Prostate gland (tissue), 2 donors: ENCODE results near the gene C1orf87. TPM values are rescaled to one million over a fixed set of nuclear protein-coding genes. Genes with fewer than 3 reads are reported as not detected.

ENCODE experiments used
- DNase-seq: peaks from one replicate; pipeline ENCODE4 v3.0.0-alpha.2; 2019; ENCODE audit warnings: low spot score
- H3K27ac ChIP-seq, 2 donors: fragments of 200-600 bp; sonication (generic); 2 replicates each; pipeline ENCODE4 v1.5.1; 2017 to 2019
- H3K27me3 ChIP-seq: fragments of 200-600 bp; sonication (generic); replicated peaks from 2 replicates; pipeline ENCODE4 v1.5.1; 2019; ENCODE audit not compliant: insufficient read depth
- H3K36me3 ChIP-seq, 2 donors: fragments of 200-600 bp; sonication (generic); 1 replicate in 1 of 2; 2 replicates in 1 of 2; pipeline versions ENCODE4 v1.5.1 to v1.8.1; 2017 to 2019
- H3K4me1 ChIP-seq: fragments of 200-600 bp; sonication (generic); replicated peaks from 2 replicates; pipeline ENCODE4 v1.5.1; 2019
- H3K4me3 ChIP-seq, 2 donors: fragments of 200-600 bp; sonication (generic); 2 replicates each; pipeline ENCODE4 v1.5.1; 2017 to 2019
- H3K9me3 ChIP-seq: fragments of 200-600 bp; sonication (generic); 2 replicates; pipeline ENCODE4 v1.5.1; 2017
- POLR2A ChIP-seq: fragments of 450-650 bp; IDR thresholded peaks from one replicate; pipeline ENCODE4 v1.6.1; 2016; ENCODE audit warnings: antibody characterized with exemption, mild to moderate bottlenecking
- POLR2AphosphoS5 ChIP-seq: sonication (generic); formaldehyde crosslinking; IDR thresholded peaks from one replicate; pipeline ENCODE4 v1.6.1; 2017; ENCODE audit warnings: antibody characterized with exemption
- WGBS: methylation state at CpG from one replicate; pipeline ENCODE4 v1.1.5; 2018; 5-methylcytosine and 5-hydroxymethylcytosine counted together
- intact Hi-C: fragments of 100-400 bp; cut with DNase I; formaldehyde crosslinking; loops from one replicate; pipeline ENCODE4 v1.14.2; 2022
- total RNA-seq, 2 donors: library from RNA; depleted of rRNA; stranded (reverse); fragments of >200 nt; gene quantifications; one replicate each; pipeline ENCODE4 v1.1.0, GENCODE V29; 2016
- TF ChIP-seq, protein P1 (sequence below), 4 experiments: fragments of 200-600 bp in 2 of 4; fragments of 450-650 bp in 2 of 4; sonication (generic) in 2 of 4; IDR thresholded peaks; 1 replicate in 3 of 4; 2 replicates in 1 of 4; pipeline ENCODE4 v1.5.1; 2016 to 2019; ENCODE audit warnings: antibody characterized with exemption in 4 of 4, mild to moderate bottlenecking in 2 of 4, moderate library complexity in 2 of 4

Gene C1orf87
- total RNA-seq, 2 donors from 2014 or later = 0.74 TPM; not detected in 1

DNA sequence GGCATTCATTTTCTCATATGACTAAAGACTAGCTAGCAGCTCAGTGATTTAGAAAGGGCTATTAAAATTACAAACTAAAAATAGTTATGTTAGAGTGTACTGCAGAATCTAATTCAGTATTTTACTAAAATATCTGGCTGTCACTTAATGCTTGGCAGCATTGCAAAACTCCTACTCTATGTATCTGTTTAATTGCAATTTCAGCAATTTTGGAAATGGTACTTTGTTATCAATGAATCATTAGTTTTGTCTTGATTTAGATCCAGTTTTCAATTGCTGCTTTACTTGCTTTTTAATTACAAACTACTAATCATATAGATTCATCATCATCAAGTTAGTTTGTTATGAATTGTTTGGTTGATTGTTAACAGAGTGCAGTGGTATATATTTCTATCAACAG, 19.2 kb downstream of the C1orf87 start:
- TF ChIP-seq, protein P1, sequence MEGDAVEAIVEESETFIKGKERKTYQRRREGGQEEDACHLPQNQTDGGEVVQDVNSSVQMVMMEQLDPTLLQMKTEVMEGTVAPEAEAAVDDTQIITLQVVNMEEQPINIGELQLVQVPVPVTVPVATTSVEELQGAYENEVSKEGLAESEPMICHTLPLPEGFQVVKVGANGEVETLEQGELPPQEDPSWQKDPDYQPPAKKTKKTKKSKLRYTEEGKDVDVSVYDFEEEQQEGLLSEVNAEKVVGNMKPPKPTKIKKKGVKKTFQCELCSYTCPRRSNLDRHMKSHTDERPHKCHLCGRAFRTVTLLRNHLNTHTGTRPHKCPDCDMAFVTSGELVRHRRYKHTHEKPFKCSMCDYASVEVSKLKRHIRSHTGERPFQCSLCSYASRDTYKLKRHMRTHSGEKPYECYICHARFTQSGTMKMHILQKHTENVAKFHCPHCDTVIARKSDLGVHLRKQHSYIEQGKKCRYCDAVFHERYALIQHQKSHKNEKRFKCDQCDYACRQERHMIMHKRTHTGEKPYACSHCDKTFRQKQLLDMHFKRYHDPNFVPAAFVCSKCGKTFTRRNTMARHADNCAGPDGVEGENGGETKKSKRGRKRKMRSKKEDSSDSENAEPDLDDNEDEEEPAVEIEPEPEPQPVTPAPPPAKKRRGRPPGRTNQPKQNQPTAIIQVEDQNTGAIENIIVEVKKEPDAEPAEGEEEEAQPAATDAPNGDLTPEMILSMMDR (IDR thresholded peaks at IDR 0.05) = no peak
- TF ChIP-seq POLR2A (no peak), POLR2AphosphoS5 (no peak)
- H3K4me3 ChIP-seq = no peak overlapping the region
- intact Hi-C loops = no loop called here
- no peak for DNase-seq
- no peaks in the 10 kb centered on the region for H3K9me3 ChIP-seq
- no peaks in the 10 kb centered on the region for H3K36me3 ChIP-seq
- no peak overlapping the region for H3K27ac ChIP-seq
- H3K4me1 ChIP-seq = no peaks in the 10 kb centered on the region
- H3K27me3 ChIP-seq = no peaks in the 10 kb centered on the region

DNA sequence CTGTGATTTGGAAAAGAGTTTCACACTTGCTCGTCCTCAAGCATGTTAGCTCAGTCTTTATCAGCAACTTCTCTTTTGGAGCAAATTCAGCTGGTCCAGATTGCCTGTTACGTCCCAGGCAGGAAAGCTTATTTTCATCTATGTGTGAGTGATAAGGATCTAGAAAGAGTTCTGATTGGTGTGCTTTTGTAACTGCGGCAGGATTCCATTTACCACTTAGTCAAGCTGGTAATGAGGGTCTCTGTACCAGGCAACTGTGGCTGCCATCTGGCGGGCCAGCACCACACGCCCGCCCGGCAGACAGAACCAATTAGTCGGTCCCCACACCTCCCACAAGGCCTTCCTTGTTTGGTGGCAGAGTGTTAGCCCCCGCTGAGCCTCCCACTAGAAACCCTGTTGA, 21.0 kb downstream of the C1orf87 start:
- Histone ChIP-seq H3K36me3 (no peaks in the 10 kb centered on the region), H3K27me3 (no peaks in the 10 kb centered on the region), H3K27ac (no peak overlapping the region), H3K4me3 (no peak overlapping the region), H3K4me1 (no peaks in the 10 kb centered on the region), H3K9me3 (no peaks in the 10 kb centered on the region)
- no peak for DNase-seq
- 71% methylated on average over 9 of the region's 9 CpGs for WGBS
- TF ChIP-seq, protein P1 (IDR thresholded peaks at IDR 0.05) = no peak
- TF ChIP-seq POLR2A = no peak
- no peak for TF ChIP-seq POLR2AphosphoS5
- intact Hi-C loops = no loop called here

DNA sequence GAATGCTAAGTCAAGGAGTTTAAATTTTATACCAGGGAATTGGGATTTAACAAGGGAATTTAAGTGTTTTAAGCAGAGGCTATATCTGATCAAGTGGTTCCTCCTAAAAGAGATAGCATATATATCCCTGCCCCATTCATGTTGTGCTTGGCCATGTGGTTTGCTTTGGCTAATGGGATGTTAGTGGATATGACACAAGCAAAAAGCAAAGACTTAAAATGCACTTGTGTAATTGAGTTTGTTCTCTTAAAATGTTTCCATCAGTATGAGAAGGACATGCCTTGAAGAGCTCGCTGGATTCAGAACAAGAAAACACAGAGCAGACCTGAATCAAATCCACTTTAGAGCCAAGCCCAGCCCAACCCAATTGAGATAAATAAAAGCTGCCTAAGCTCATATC, 22.4 kb downstream of the C1orf87 start:
- WGBS = 93% methylated on average over 1 of the region's 1 CpG
- no peak for DNase-seq
- no peaks in the 10 kb centered on the region for H3K27me3 ChIP-seq
- no peak overlapping the region for H3K27ac ChIP-seq
- intact Hi-C loops = no loop called here
- no peak overlapping the region for H3K4me3 ChIP-seq
- H3K4me1 ChIP-seq = no peaks in the 10 kb centered on the region
- no peaks in the 10 kb centered on the region for H3K9me3 ChIP-seq
- no peak for TF ChIP-seq POLR2A
- TF ChIP-seq, protein P1 (IDR thresholded peaks at IDR 0.05) = no peak
- no peak for TF ChIP-seq POLR2AphosphoS5
- no peaks in the 10 kb centered on the region for H3K36me3 ChIP-seq

DNA sequence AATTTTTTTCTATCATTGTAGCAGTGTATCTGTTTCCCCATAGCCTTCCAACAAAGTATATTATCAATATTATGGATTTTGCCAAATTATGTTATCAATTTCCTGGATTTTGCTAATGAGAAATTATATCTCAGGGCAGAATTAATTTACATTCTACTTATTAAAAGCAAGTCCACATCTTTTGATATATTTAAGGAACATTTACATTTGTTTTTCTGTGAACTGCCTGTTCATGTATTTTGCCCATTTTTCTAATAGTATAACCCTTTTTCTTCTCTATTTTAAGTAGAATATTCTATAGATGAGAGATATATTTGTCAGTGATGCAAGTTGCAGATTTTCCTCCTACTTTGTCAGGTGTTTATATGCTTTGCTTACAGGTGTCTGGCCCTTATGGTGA, 24.4 kb downstream of the C1orf87 start:
- TF ChIP-seq POLR2A (no peak), POLR2AphosphoS5 (no peak)
- TF ChIP-seq, protein P1 (IDR thresholded peaks at IDR 0.05) = no peak
- DNase-seq = no peak
- no peaks in the 10 kb centered on the region for H3K36me3 ChIP-seq
- H3K4me1 ChIP-seq = no peaks in the 10 kb centered on the region
- no peak overlapping the region for H3K27ac ChIP-seq
- no peaks in the 10 kb centered on the region for H3K27me3 ChIP-seq
- H3K4me3 ChIP-seq = no peak overlapping the region
- intact Hi-C loops = no loop called here
- H3K9me3 ChIP-seq = no peaks in the 10 kb centered on the region

DNA sequence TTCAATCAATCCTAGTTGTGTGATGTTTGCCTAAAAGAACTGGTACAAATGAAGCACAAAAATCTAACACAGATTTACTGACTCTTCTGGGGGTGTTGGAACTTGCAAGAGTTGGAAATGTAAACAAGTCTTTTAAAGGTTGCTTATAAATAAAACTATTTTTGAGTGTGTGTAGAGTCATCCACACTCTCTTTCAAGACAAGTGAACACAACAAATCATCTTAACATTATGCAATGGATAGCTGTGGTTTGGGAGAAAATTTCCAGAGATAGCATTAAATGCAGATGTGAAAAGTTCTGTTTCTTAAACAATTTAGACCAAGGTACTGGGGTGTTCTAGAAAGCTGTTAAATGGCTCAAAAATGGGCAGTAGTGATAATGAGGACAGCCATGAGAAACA, 28.7 kb downstream of the C1orf87 start:
- Histone ChIP-seq H3K4me3 (no peak overlapping the region), H3K27ac (no peak overlapping the region), H3K4me1 (no peaks in the 10 kb centered on the region), H3K36me3 (no peaks in the 10 kb centered on the region), H3K9me3 (no peaks in the 10 kb centered on the region), H3K27me3 (no peaks in the 10 kb centered on the region)
- intact Hi-C loops = no loop called here
- TF ChIP-seq, protein P1 (IDR thresholded peaks at IDR 0.05) = no peak
- no peak for DNase-seq
